ENCODE measurements around the gene USH2A.

Gene USH2A

DNA sequence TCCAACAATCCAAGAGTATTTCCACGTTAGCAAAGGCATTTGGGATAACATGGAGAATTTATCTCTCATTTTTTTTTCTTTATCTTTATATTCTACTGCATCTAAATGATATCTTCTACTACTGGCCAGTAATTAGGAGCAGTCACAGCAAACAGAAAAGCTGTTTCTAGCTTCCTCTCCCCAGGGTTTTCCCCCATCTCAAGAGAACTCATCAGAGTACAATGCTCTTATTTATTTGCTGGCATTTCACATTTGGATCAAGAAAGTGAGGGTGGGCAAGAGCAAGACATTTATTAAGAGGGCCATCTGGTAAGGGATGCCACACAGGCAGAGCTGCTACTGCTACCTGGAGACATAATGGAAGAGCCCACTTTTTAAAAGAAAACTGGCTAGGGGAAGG lies 368.2 kb downstream of the USH2A start:
- TF ChIP-seq FOXM1 (IDR thresholded peaks at IDR 0.05; ENCODE audit: borderline replicate concordance), result no peak
- CTCF ChIA-PET, result no interaction called here
- POLR2A ChIA-PET, result no interaction called here
- DNase-seq (ENCODE audit: extremely low spot score), result no peak

DNA sequence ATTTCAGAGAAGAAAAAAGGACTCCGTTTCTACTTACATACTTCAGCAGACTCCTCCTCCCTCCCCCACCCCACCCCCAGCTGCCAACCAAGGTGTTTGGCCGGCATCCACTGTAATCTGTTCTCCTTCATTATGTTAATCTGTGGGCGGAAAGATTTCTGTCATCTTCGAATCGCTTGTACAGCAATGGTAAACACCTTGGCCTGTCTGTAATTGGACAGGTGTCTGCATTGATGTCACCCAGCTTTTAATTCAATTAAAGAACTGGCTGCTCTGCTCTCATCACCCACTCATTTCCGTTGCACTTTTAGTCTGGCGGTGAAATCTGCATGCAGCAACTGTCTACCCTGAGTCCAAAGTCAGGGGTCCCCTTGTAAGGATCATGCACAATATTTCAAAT lies 368.6 kb downstream of the USH2A start:
- CTCF ChIA-PET, result interaction anchor here (0.6 kb wide), 1 partner anchor 55 kb away, joined by 4 read pairs; no protein-coding TSS in a partner anchor
- TF ChIP-seq FOXM1 (IDR thresholded peaks at IDR 0.05; ENCODE audit: borderline replicate concordance) (no peak), L3MBTL2 (conservative IDR thresholded peaks at IDR 0.05) (no peak), SP1 (IDR thresholded peaks at IDR 0.05) (no peak)
- POLR2A ChIA-PET, result no interaction called here
- DNase-seq (ENCODE audit: extremely low spot score), result no peak

DNA sequence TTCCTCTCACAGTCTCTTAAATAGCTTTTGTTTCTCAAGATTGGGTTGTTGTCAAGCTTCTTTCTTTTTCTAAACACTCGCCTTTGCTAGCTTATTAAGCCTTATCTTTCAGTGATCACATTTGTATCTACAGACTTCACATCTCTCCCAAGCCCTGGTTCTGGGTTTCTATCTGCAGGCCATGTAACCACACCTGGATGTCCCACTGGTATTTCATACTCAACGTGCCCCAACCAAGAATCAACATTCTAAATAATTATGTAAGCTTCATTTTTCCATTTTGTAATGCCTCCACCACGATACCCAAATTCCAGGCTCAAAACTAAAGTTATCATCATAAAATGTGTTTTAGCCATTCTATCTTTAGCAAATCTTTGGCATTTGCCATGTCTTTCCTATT lies 372.2 kb downstream of the USH2A start:
- ChIA-PET POLR2A (no interaction called here), CTCF (no interaction called here)
- no peak for TF ChIP-seq HDGF (IDR thresholded peaks at IDR 0.05; ENCODE audit: borderline replicate concordance)
- no peak for TF ChIP-seq SP1 (IDR thresholded peaks at IDR 0.05)
- TF ChIP-seq FOXK2 (IDR thresholded peaks at IDR 0.05), result no peak
- TF ChIP-seq TARDBP (IDR thresholded peaks at IDR 0.05), result no peak
- TF ChIP-seq CTBP1 (IDR thresholded peaks at IDR 0.05; ENCODE audit: borderline replicate concordance), result no peak
- TF ChIP-seq, protein P1, sequence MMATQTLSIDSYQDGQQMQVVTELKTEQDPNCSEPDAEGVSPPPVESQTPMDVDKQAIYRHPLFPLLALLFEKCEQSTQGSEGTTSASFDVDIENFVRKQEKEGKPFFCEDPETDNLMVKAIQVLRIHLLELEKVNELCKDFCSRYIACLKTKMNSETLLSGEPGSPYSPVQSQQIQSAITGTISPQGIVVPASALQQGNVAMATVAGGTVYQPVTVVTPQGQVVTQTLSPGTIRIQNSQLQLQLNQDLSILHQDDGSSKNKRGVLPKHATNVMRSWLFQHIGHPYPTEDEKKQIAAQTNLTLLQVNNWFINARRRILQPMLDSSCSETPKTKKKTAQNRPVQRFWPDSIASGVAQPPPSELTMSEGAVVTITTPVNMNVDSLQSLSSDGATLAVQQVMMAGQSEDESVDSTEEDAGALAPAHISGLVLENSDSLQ (IDR thresholded peaks at IDR 0.05), result no peak
- no peak for DNase-seq (ENCODE audit: extremely low spot score)

DNA sequence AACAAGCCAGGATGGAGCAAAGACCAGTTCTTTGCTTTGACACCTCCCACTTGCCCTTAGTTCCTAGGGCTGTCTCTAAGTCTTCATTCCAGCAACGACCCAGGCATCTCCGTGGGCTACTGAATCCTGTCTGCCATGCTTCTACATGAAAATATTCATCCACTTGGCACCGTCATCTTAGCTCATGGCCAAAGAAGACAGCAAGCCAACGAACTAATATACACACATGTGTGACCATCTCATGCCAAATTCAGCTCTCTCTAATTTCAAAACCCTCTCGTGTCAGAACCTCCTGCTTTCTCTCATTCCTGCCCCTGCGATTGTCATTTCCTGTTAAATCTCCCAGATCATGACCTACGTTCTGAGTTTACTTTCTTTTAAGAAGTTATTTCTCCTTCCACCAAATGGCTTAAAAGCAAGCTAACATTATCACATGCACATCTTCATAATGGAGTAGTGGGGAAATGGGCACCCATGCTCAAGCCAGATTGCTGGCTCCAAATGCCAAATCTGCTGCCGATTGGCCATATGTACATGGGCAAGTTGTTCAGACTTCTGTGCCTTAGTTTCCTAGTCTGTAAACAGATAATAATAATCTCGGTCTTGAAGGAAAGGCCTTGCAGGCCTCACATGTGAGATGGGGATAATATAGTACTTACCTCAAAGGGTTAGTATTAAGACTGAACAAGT lies 373.4 kb downstream of the USH2A start:
- ChIA-PET POLR2A (no interaction called here), CTCF (no interaction called here)

DNA sequence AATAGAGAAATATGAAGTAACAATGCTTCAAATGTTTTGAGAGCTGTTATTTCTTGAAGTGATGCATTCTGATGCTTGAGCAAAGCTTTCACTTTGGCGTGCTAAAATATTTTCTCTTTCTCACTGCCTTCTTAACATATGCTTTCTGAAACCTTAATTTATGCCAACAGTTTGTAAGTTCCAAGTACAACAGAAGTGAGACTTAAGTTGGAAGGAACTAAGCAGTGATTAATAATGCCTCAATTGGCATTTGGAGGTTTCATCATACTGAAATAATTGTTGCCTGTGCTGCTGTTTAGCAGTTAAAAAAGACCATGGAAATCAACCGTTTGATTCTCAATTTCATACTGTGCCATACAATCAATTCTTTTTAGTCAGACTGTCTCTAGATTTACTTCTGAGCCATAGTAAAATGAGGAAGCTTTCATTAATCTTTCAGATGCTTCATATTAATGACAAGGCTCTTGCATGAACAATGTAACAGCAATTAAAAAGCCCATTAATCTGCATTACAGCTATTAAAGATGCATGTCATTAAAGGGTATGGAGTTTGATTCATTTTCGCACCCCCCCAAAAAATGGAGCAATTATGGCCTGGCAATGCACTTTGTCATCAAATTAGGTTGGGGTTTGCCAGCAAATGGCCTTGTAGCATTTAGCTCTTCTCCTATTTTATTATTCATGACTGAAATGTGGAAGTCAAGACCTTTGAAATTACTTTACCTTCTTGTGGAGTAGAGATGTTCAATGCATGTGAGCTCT lies 375.3 kb downstream of the USH2A start:
- ChIA-PET POLR2A (no interaction called here), CTCF (no interaction called here)
- DNase-seq (ENCODE audit: extremely low spot score), result no peak

More for the DNA sequence above, 373.4 kb downstream of the USH2A start:
- no peak for DNase-seq (ENCODE audit: extremely low spot score)
- TF ChIP-seq L3MBTL2 (conservative IDR thresholded peaks at IDR 0.05) (no peak), NFRKB (IDR thresholded peaks at IDR 0.05) (no peak), ZNF384 (IDR thresholded peaks at IDR 0.05) (no peak), HDGF (IDR thresholded peaks at IDR 0.05; ENCODE audit: borderline replicate concordance) (no peak), CTBP1 (IDR thresholded peaks at IDR 0.05; ENCODE audit: borderline replicate concordance) (no peak), FOXA1 (IDR thresholded peaks at IDR 0.05) (no peak), ARNT (IDR thresholded peaks at IDR 0.05) (no peak), ELF4 (IDR thresholded peaks at IDR 0.05) (no peak), TARDBP (IDR thresholded peaks at IDR 0.05) (no peak), FOXK2 (IDR thresholded peaks at IDR 0.05) (no peak), FOXM1 (IDR thresholded peaks at IDR 0.05; ENCODE audit: borderline replicate concordance) (no peak)

DNA sequence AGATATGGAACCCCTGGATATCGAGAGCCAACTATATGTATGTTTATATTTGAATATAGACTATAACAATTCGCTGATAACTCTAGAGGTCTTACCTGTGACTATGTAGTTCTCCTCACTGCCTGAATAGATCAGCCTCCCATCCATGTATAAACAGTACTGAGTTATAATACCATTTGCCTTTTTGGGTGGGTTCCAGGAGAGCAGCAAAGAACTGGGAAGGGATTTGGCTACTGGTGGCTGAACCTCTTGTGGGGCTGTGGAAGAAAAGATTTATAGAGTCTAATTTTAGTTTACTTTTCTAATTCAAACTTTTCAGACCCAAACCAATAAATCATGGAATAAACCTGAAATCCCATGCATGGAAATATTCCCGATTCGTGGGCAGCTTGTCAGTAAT lies 376.9 kb downstream of the USH2A start:
- CTCF ChIA-PET, result interaction anchor here (3.2 kb wide), 1 partner anchor 175 kb away, joined by 6 read pairs; no protein-coding TSS in a partner anchor
- TF ChIP-seq LEF1 (IDR thresholded peaks at IDR 0.05; ENCODE audit: borderline replicate concordance) (no peak), NFRKB (IDR thresholded peaks at IDR 0.05) (no peak), ZNF384 (IDR thresholded peaks at IDR 0.05) (no peak), SUZ12 (IDR thresholded peaks at IDR 0.05) (no peak), ELF4 (IDR thresholded peaks at IDR 0.05) (no peak), CTBP1 (IDR thresholded peaks at IDR 0.05; ENCODE audit: borderline replicate concordance) (no peak), FOXK2 (IDR thresholded peaks at IDR 0.05) (no peak), ARNT (IDR thresholded peaks at IDR 0.05) (no peak), BHLHE40 (IDR thresholded peaks at IDR 0.05; ENCODE audit: borderline replicate concordance) (no peak), HDGF (IDR thresholded peaks at IDR 0.05; ENCODE audit: borderline replicate concordance) (no peak), SP1 (IDR thresholded peaks at IDR 0.05) (no peak), TARDBP (IDR thresholded peaks at IDR 0.05) (no peak), FOXM1 (IDR thresholded peaks at IDR 0.05; ENCODE audit: borderline replicate concordance) (no peak), FOXA1 (IDR thresholded peaks at IDR 0.05) (no peak)
- TF ChIP-seq, protein P1 (IDR thresholded peaks at IDR 0.05), result no peak
- no peak for DNase-seq (ENCODE audit: extremely low spot score)
- POLR2A ChIA-PET, result no interaction called here

More for the DNA sequence above, 375.3 kb downstream of the USH2A start:
- TF ChIP-seq SUZ12 (IDR thresholded peaks at IDR 0.05), result no peak

DNA sequence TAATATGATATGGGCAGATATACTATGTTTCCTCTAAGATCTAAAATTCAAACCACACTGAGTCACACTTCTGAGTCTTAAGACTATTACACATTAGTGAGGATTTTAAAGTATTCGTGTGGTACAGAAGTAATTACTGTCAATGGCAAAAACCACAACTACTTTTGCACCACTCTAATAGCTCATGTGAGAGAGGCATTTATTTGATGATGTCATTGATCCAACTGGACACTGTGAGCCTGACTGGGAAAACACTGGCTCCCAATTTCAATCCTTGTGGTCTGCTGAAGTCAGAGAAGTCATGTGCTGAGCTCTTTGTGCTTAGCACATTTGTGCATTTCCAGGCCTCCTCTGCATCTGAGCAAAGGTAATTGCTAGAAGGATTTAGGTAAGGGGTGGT lies 377.8 kb downstream of the USH2A start:
- DNase-seq (ENCODE audit: extremely low spot score), result no peak

More for the DNA sequence above, 377.8 kb downstream of the USH2A start:
- no peak for TF ChIP-seq ARNT (IDR thresholded peaks at IDR 0.05)
- TF ChIP-seq SUZ12 (IDR thresholded peaks at IDR 0.05), result no peak
- TF ChIP-seq ELF4 (IDR thresholded peaks at IDR 0.05), result no peak
- TF ChIP-seq HDGF (IDR thresholded peaks at IDR 0.05; ENCODE audit: borderline replicate concordance), result no peak
- no peak for TF ChIP-seq BHLHE40 (IDR thresholded peaks at IDR 0.05; ENCODE audit: borderline replicate concordance)
- TF ChIP-seq SP1 (IDR thresholded peaks at IDR 0.05), result no peak
- TF ChIP-seq, protein P1 (IDR thresholded peaks at IDR 0.05), result no peak
- no peak for TF ChIP-seq ZNF384 (IDR thresholded peaks at IDR 0.05)
- TF ChIP-seq FOXK2 (IDR thresholded peaks at IDR 0.05), result no peak
- TF ChIP-seq FOXA1 (IDR thresholded peaks at IDR 0.05), result no peak
- no peak for TF ChIP-seq LEF1 (IDR thresholded peaks at IDR 0.05; ENCODE audit: borderline replicate concordance)
- no peak for TF ChIP-seq NFRKB (IDR thresholded peaks at IDR 0.05)
- TF ChIP-seq FOXM1 (IDR thresholded peaks at IDR 0.05; ENCODE audit: borderline replicate concordance), result no peak
- TF ChIP-seq TARDBP (IDR thresholded peaks at IDR 0.05), result no peak
- TF ChIP-seq L3MBTL2 (conservative IDR thresholded peaks at IDR 0.05), result no peak
- no peak for TF ChIP-seq CTBP1 (IDR thresholded peaks at IDR 0.05; ENCODE audit: borderline replicate concordance)
- ChIA-PET CTCF (interaction anchor here (3.2 kb wide), 1 partner anchor 176 kb away, joined by 6 read pairs; no protein-coding TSS in a partner anchor), POLR2A (no interaction called here)

Measured in HEK293T (cell line).